AG04450 (cell line): ENCODE data around the gene GALNT2. TPM values are rescaled to one million over a fixed set of nuclear protein-coding genes. Genes with fewer than 3 reads are reported as not detected.

Source experiments
- CTCF ChIA-PET: fragments of 300-600, 350-600 bp; formaldehyde crosslinking; extraction: SDS; loops from one replicate; lab custom pipeline; 2022; ENCODE audit warnings: antibody characterized with exemption, inconsistent platforms; lab: Charles Lee
- POLR2A ChIA-PET: fragments of 350-600 bp; formaldehyde crosslinking; extraction: SDS; loops from one replicate; lab custom pipeline; 2021; ENCODE audit warnings: antibody characterized with exemption, inconsistent platforms; lab: Yijun Ruan, JAX
- DNase-seq: peaks from one replicate; pipeline ENCODE4 v3.0.0-alpha.2; 2011; ENCODE audit warnings: low read depth, low spot score
- H3K27ac ChIP-seq: one replicate; pipeline ENCODE4 v1.5.1; 2012; ENCODE audit warnings: low read depth, low read length, control low read depth
- H3K27me3 ChIP-seq: one replicate; pipeline ENCODE4 v1.6.0; 2012; ENCODE audit warnings: low read length; ENCODE audit not compliant: control insufficient read depth, insufficient read depth
- H3K4me3 ChIP-seq: 2 replicates; pipeline ENCODE4 v1.5.1; 2011; ENCODE audit warnings: mild to moderate bottlenecking, low read depth, low read length, control low read depth
- H3K9me3 ChIP-seq: 2 replicates; pipeline ENCODE4 v1.5.1; 2012; ENCODE audit warnings: low read length; ENCODE audit not compliant: control insufficient read depth, insufficient read depth
- polyA plus RNA-seq: library from polyadenylated mRNA; depleted of rRNA; stranded (reverse); fragments of >200 nt; gene quantifications from 2 replicates; pipeline ENCODE4 v1.2.3, GENCODE V29; 2011
- TF ChIP-seq, protein P1 (sequence below): IDR thresholded peaks from 2 replicates; pipeline ENCODE4 v1.5.1; 2011; ENCODE audit warnings: low read depth, low read length, control low read depth, inconsistent platforms

The GALNT2 gene
- polyA plus RNA-seq, 1 experiment = 121 TPM

- H3K9me3 ChIP-seq = no peaks in the 10 kb centered on the region; the same call in 1 of the 2 replicates
- POLR2A ChIA-PET = no interaction called here
- TF ChIP-seq, protein P1, sequence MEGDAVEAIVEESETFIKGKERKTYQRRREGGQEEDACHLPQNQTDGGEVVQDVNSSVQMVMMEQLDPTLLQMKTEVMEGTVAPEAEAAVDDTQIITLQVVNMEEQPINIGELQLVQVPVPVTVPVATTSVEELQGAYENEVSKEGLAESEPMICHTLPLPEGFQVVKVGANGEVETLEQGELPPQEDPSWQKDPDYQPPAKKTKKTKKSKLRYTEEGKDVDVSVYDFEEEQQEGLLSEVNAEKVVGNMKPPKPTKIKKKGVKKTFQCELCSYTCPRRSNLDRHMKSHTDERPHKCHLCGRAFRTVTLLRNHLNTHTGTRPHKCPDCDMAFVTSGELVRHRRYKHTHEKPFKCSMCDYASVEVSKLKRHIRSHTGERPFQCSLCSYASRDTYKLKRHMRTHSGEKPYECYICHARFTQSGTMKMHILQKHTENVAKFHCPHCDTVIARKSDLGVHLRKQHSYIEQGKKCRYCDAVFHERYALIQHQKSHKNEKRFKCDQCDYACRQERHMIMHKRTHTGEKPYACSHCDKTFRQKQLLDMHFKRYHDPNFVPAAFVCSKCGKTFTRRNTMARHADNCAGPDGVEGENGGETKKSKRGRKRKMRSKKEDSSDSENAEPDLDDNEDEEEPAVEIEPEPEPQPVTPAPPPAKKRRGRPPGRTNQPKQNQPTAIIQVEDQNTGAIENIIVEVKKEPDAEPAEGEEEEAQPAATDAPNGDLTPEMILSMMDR = no peak
- H3K27me3 ChIP-seq = peaks cover 6% of the 10 kb centered on the region
- CTCF ChIA-PET = interaction anchor here (0.8 kb wide), 1 partner anchor 9 kb away, joined by 4 read pairs; no protein-coding TSS in a partner anchor
- H3K27ac ChIP-seq = no peak overlapping the region
- H3K4me3 ChIP-seq = no peak overlapping the region
- DNase-seq = no peak
These were observed 234.3 kb downstream of the GALNT2 start for GRCh38 chr1:230301322-230301721.

GRCh38 chr1:230301822-230302221 lies 234.8 kb downstream of the GALNT2 start:
- Histone ChIP-seq H3K27ac (no peak overlapping the region), H3K4me3 (no peak overlapping the region), H3K9me3 (no peaks in the 10 kb centered on the region; the same call in 1 of the 2 replicates), H3K27me3 (peaks cover 6% of the 10 kb centered on the region)
- POLR2A ChIA-PET = no interaction called here
- CTCF ChIA-PET = interaction anchor here (0.6 kb wide), 1 partner anchor 642 kb away, joined by 4 read pairs; no protein-coding TSS in a partner anchor
- TF ChIP-seq, protein P1 = no peak
- no peak for DNase-seq

GRCh38 chr1:230303069-230303468 lies 236.0 kb downstream of the GALNT2 start:
- POLR2A ChIA-PET = no interaction called here
- Histone ChIP-seq H3K9me3 (no peaks in the 10 kb centered on the region; the same call in 1 of the 2 replicates), H3K4me3 (no peak overlapping the region), H3K27ac (no peak overlapping the region), H3K27me3 (peaks cover 6% of the 10 kb centered on the region)
- CTCF ChIA-PET = no interaction called here
- no peak for DNase-seq
- TF ChIP-seq, protein P1 = no peak

DNA sequence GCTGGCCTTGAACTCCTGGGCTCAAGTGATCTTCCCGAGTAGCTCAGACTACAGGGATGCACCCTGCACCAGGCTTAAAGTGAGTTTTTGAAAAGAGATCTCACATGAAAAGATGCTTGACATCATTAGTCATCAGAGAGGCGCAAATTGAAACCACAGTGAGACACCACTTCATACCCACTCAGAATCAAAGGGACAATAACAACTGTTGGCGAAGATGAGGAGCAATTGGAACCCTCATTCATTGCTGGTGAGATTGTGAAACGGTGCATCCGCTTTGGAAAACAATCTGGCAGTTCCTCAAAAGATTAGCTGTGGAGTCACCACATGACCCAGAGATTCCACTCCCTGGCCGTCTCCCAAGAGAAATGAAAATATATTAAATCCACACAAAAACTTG lies 236.8 kb downstream of the GALNT2 start:
- H3K9me3 ChIP-seq = no peaks in the 10 kb centered on the region; the same call in 1 of the 2 replicates
- no peak overlapping the region for H3K4me3 ChIP-seq
- TF ChIP-seq, protein P1 = no peak
- CTCF ChIA-PET = interaction anchor here (1.4 to 1.8 kb wide), 2 partner anchors 589 to 642 kb away, joined by 4 to 10 read pairs; no protein-coding TSS in a partner anchor
- no peak overlapping the region for H3K27ac ChIP-seq
- H3K27me3 ChIP-seq = peaks cover 6% of the 10 kb centered on the region
- DNase-seq = no peak
- POLR2A ChIA-PET = no interaction called here

GRCh38 chr1:230306169-230306568 lies 239.1 kb downstream of the GALNT2 start:
- Histone ChIP-seq H3K9me3 (no peaks in the 10 kb centered on the region), H3K27me3 (peaks cover 3% of the 10 kb centered on the region), H3K4me3 (no peak overlapping the region), H3K27ac (no peak overlapping the region)
- DNase-seq = no peak
- ChIA-PET CTCF (no interaction called here), POLR2A (no interaction called here)
- TF ChIP-seq, protein P1 = no peak
